NCI-H1694 treated with DMSO at 0.1 percent for 48 hours (cell line): ENCODE results near the gene WNT6.

Experiments used
- DNase-seq: peaks from one replicate; lab custom pipeline; 2025; lab: John Stamatoyannopoulos, UW

WNT6 gene

DNA sequence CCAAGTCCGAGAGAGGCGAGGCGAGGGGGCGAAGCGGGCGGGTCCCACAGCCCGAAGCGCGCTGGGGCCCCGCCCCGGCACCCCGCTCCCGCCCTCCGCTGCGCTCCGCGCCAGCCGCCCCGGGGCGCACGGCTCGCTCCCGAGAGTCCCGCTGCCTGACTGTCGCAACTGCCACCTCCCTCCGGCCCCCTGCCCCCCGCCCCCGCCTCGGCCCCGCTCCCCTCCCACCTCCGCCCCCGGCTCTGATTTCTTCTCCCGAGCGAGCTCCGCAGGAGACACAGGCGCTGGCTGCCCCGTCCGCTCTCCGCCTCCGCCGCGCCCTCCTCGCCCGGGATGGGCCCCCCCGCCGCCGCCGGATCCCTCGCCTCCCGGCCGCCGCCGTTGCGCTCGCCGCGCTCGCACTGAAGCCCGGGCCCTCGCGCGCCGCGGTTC lies at the start of gene WNT6:
Gene WNT6 (plus strand): TSS at position 250 of the 432 bp plus-strand sequence. CDS start 233 bp downstream, outside the sequence.
- DNase-seq = no peak

DNA sequence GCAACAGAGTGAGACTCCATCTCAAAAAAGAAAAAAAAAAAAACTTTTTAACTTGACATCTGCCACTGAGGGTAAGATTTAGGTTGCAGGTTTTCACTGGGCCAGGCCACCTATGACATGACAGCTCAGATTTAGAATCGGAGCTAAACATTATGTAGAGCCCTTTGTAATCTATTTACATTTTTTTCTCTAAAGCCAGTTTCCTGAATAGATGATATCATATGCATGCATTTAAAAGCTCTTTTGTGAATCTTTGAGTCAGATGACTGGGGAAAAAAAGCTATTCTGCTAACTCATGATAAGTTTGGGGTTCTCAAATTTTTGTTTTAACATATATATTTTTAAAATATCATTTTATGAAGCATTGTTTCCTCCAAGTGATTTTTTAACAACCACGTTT lies 49.3 kb upstream of the WNT6 start:
- no peak for DNase-seq

DNA sequence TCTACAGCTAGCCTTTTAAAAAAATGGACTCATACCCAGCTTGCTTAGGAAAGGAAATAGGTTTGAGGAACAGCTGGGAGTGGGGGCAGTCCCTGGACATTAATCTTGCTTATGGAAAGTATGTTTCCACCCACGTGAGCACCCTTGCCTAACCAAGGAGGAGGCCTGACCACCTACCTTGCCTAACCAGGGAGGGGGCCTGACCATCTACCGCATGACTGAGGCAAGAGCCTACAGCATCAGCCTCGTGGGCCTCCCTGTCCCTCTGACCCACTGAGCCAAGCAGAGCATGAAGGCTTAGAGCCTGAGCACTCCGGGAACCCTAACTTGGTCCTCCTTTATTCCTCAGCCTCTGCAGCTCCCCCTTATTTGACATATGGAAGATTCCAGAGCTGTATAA lies 48.2 kb upstream of the WNT6 start:
- DNase-seq = no peak

DNA sequence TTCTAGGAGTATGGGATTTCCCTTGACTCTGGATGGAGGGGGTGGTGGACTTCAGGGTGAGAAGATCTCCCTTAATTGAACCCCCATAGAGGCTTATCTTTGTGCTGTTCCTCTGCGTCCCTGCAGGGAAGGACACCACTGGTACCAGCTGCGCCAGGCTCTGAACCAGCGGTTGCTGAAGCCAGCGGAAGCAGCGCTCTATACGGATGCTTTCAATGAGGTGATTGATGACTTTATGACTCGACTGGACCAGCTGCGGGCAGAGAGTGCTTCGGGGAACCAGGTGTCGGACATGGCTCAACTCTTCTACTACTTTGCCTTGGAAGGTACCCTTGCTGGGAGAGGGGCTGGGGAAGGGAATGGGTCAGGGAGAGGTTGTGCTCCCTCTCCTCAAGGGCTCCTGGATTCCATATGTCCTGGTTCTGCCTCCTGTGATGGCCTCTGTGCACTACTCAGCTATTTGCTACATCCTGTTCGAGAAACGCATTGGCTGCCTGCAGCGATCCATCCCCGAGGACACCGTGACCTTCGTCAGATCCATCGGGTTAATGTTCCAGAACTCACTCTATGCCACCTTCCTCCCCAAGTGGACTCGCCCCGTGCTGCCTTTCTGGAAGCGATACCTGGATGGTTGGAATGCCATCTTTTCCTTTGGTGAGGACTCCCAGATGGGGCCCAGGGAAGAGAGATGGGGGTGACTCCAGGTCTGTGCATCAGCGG lies 47.3 kb upstream of the WNT6 start:
- no peak for DNase-seq

DNA sequence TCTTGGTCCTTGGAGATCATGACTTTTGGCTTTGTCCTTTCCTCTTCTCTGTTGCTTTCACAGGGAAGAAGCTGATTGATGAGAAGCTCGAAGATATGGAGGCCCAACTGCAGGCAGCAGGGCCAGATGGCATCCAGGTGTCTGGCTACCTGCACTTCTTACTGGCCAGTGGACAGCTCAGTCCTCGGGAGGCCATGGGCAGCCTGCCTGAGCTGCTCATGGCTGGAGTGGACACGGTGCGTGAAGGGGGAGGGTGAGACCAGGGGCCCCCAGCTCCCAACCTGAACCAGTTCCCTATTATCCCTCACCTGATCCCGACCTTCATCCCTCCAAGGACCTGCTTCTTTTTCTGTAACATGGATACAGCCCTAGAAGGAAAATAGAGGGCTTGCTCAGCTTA lies 46.7 kb upstream of the WNT6 start:
- no peak for DNase-seq

DNA sequence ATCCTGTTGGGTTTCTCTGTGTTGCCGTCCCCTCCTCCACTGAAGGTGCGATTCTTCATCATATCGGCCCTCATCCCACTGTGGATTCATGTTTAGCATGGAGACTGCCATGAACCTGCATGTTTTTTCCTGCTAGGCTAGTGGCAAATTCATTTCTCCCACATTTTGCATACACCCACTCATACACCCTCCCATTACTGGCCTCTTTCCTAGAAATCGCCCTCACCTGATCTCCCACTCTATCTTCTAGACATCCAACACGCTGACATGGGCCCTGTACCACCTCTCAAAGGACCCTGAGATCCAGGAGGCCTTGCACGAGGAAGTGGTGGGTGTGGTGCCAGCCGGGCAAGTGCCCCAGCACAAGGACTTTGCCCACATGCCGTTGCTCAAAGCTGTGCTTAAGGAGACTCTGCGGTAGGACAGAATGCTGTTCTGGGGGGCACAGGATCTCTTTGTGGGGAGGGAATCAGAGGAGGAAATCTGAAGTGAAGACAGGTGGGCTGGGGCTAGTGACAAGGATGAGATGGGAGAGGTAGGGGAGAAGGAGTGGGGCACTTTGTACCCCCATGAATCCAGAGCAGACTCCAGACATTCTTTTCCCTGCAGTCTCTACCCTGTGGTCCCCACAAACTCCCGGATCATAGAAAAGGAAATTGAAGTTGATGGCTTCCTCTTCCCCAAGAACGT lies 45.7 kb upstream of the WNT6 start:
- no peak for DNase-seq

DNA sequence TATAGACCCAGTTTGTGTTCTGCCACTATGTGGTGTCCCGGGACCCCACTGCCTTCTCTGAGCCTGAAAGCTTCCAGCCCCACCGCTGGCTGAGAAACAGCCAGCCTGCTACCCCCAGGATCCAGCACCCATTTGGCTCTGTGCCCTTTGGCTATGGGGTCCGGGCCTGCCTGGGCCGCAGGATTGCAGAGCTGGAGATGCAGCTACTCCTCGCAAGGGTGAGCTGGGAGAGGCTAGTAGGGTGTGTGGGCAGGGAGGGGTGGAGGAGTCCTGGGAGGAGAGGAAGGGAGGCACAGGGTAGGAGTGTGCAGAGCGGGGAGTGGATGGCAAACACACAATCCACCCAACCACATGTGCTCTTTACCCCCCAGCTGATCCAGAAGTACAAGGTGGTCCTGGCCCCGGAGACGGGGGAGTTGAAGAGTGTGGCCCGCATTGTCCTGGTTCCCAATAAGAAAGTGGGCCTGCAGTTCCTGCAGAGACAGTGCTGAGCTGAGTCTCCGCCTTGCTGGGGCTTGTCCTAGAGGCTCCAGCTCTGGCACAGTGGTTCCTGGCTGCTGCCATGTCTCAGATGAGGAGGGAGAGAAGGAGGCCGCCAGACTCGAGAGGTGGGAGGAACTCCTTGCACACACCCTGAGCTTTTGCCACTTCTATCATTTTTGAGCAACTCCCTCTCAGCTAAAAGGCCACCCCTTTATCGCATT lies 44.9 kb upstream of the WNT6 start:
- no peak for DNase-seq

DNA sequence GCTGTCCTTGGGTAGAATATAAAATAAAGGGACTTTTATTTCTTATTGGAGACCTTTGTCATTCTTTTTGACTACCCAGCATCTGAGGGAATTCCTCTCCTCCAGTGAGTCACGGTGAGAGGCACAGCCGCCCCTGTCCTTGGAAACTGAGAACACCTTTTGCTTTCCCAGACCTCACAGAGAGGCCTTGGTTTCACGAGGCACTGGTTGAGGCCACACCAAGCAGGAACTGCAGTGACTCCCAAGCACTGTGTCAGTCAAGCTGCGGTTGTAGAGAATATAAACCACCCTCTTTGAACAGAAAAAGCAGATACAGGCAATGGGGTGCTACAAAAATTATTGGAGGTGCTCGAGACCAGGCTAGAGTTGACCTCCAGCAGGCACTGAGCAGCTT lies 44.4 kb upstream of the WNT6 start:
- no peak for DNase-seq

DNA sequence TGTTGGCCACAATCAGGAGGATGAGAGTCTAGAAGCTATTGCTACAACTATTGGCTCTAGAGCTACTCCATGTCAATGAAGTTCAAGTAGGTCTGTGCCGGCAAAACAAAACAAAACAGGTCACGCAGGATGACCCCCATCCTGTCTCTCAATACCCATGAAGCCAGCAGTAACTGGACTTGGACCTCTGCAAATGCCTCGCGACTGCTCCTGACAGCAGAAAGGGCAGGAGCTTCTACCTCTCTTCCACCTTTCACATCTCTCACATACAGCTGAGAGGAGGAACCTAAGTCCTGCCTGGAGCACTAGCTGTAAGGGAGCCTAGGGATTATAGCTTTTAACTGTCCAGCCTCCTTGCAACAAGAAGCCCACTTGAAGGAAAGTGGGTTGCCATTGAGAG lies 44.0 kb upstream of the WNT6 start:
- DNase-seq = no peak

DNA sequence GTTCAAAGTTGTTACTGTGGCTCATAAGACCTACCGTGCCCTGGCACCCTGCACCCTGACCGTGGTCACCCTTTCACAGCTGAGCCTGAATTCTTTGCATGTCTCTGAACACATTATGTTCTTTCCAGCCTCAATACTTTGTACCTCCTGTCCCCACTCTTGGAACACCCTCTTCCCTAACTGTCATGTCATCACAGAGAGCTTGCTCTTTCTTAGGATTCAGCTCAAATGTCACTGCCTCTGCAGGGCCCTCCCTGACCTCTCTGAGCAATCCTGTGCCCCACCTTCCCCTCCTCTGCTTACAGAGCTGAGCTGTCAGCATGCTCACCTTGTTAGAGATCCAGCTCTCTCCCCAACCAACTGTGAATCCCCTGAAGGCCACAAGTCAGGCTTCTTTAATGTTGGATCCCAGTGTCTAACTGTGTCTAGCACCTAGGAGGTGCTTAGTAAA lies 43.0 kb upstream of the WNT6 start:
- no peak for DNase-seq

DNA sequence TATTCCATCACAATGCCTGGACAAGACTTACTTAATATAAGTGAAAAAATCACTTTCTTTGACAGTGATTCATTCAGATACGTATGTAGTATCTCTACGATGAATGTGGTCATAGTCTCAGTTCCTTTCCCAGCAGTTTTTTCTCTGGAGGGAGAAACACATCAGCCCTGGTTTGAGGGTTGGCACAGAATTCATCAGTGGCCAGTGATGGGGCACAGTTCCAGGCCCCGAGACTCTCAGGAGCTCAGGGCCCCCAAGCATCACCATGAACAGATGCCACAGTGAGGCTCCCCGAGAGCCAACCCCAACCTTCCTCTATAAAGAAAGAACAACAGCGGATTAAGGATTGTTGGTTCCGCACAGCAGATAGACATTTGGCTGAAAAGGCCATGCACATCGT lies 40.5 kb upstream of the WNT6 start:
- no peak for DNase-seq

DNA sequence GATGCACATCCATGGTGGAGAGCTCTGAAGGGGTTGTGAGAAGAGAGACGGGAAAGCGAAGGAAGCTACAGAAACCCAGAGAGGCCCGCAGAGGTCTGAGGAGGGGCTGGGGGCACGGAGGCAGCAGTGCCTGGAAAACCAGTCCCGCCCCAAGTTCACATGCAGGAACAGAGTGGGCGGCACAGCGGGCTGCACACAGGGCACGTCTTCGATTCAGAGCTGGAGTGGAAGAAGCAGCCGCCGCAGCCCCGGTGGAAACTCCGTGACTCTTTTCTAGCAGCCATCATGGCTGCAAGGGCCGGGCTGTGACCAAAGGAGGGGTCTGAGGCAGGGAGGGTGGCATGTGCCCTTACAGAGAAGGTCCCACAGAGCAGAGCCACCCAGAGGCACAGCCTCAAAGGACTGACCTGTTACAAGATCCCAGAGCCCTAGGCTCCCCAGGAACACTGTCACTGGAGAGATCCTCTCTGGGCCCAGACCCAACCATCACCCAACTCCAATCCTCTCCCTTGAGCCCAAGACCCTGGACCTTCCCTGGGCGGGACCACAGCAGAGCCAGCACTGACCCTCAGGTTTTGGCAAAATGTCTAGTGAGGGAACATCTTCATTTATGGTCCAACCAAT lies 38.7 kb upstream of the WNT6 start:
- DNase-seq = no peak

DNA sequence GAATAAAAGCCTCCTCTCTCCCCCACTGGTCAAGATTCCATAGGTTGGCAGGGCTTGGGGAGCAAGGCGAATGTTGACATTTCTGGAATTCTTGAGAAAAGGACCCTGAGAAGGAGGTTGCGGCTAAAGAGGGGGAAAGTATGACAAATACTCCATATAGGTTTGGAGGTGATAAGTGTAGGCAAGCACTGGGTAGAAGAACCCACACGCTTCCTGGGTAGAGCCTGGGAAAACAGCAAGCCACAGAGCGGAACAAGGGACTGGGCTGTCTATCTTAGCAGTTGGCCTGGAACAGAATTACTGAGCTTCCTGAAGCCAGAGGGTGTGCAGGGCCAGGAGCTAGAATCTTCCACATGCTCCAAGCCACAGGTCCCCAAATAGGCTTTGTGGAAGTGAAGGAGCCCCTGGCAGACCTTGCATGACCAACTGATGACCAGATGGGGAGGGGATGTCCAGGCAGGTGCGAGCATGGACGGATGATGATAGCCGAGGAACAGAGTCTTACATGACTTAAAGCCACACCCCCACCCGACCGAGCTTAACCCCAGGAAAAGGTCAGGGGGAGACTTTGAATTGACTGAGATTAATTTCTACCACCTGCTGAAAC lies 37.9 kb upstream of the WNT6 start:
- DNase-seq = no peak

DNA sequence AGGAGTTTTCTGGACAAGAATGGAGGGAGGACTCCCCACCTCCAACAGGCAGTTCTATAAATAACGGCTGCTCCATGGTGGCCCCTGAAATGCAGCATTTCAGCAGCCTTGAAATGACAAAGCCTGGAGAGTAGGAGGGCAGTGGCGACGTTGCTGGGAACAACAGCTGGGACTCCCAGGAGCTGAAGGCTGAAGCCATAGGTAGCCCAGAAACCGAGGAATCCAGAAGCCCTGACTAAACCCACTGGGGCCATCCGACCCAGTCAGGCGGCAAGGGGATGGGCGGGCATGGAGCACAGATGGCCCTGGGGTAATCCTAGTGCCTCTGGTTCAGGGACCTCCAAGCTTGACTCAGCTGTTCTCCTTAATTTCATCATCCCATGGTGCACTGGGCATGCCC lies 37.0 kb upstream of the WNT6 start:
- no peak for DNase-seq

DNA sequence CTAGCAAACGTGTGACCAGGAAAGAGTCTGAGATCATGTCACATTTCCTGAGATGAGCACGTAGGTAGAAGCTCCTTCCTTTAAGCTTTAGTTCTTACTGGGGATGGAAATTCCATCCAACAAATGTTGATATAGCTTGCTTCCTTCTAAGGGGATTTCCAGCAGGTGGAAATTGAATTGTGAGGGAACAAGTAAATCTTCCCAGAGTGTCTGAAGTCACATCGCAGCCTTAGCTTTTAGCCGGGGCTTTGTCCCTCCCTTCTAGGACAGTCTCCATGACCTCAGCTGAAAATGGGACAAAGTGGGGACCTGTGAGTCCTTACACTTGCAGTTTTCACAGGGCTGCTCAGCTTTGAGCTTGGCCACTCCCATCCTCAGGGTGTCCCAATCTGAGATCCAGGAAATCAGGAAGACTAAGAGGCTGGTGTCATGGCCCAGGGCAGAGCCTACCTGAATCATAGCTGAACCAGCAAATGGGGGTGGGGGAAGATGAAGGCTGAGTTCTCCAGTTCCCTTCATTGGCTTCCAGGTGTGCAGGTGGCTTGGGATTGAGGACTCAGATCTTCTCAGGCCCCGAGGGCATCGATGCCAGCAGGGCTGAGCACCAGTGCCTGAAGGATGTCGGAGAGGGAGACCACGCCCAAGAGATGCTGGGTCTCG lies 36.3 kb upstream of the WNT6 start:
- no peak for DNase-seq

DNA sequence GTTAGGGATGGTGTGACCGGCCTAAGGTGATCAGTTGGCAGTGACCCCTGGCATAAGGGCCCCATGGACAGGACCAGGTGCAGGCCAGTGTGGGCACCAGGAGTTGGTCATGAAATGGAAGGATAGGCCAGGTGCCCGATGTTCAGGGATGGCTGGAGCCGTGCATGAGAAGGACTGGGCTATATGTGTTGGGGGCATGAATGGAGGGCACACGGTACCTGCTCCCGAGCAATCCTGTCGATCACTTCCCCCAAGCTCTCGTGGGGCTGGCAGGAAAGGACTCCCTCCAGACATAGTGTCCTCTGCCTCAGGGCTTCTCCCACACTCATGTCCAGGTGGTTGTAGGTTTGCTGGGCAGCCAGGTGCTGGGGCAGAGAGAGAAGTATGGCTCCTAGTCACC lies 35.6 kb upstream of the WNT6 start:
- no peak for DNase-seq

DNA sequence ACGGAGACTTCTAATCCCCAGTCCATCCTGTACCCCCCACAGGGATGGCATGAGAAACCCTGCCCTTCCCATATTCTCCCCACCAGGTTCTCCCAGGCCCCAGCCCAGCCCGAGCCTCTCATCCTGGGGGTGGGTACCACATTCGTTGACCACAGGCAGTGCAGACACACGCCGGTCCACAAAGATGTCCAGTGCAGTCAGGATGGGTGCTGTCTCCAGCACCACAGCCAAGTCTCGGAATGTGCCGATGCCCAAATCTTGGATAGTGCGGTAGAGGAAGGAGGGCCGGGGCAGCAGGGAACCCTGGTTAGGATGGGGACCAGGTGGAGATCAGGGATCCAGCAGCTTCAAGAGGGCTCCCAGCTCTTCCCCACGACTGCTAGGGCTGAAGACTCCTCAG lies 32.8 kb upstream of the WNT6 start:
- DNase-seq = no peak

DNA sequence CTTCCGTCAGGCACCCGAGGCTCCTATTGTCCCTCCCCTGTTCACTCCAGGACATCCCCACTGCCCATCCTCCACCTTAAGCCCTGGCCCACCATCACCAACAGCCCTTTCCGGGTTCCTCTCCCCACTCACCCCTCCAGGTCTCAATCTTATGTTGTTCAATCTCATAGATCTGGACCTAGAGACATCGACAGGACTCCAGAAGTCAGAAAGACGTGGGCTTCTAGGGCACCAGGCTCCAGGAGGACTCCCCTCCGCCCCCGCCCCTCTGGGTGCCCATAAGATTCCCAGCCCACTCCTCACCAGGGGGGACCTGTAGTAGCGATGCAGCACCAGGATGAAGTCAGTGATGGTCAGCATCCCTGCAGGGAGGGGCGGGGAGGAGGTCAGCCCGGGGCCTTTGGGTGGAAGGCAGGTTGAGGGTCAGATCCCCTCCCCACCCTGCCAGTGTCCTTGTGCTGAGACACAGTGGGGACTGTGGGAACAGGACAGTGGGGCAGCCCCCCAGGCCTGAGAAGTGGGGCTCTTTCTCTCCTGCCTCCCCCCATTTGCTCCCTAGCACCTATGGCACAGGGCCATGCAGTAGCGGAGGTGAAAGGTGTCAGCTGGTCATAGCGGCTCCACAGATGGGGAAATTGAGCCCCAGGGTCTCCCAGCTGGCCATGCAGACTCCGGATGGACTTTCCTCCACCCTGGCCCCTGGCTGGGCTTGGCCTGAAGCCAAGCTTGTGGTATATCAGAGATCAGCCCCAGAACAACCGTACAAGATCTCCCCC lies 31.7 kb upstream of the WNT6 start:
- DNase-seq = no peak

DNA sequence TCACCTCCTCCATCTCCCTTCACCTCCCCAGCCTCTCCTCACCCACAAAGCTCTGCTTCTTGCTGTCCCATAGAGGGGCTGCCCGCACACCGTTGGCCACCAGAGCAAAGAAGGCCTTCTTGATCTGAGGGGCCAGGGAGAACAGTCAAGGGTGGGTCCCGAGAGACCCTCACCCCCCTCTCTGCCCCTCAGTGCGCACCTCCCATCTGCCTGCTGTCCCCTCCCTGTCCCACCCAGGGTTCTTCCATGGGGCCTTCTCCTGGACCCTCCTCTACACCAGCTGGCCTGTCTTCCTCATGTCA lies 31.2 kb upstream of the WNT6 start:
- DNase-seq = no peak

DNA sequence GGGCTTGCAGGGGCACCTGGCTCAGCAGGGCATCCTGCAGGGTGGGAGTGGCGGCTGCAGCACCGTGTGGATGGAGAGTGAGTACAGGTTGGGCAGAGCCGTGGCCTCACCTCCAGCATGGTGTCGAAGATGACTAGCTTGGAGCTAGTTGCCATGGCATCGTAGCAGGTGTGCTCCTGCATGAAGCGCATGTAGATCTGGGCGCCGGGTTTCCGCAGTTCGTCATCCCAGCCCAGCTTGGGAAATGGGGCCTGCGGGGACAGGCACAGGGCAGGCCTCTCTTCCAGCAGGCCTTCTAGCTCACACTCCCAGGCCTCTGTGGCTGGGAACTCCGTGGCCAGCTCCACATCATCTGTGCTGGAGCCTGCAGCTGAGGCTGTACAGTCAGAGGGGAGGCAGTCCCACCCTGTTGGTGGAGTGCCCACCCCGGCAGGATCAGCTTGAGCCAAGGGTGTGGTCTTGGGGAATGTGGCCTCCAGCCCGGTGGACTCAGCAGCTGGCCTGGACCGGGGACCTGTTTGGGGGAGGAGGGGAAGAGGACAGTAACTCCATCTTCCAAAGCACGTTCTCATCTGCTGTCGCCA lies 29.6 kb upstream of the WNT6 start:
- DNase-seq = no peak
